HUES6 (cell line): ENCODE data around the gene MS4A6E.

ENCODE experiments used
- H3K27ac ChIP-seq: 2 replicates; pipeline ENCODE4 v1.7.0; 2013; ENCODE audit warnings: low read depth, mild to moderate bottlenecking, low read length, inconsistent platforms
- H3K27me3 ChIP-seq: 2 replicates; pipeline ENCODE4 v1.6.1; 2013; ENCODE audit warnings: low read length; ENCODE audit not compliant: control insufficient read depth, insufficient read depth
- H3K36me3 ChIP-seq: 2 replicates; pipeline ENCODE4 v1.6.1; 2013; ENCODE audit warnings: low read length; ENCODE audit not compliant: control insufficient read depth, insufficient read depth
- H3K4me1 ChIP-seq: 2 replicates; pipeline ENCODE4 v1.6.1; 2013; ENCODE audit warnings: low read length; ENCODE audit not compliant: control insufficient read depth, insufficient read depth
- H3K4me3 ChIP-seq: 2 replicates; pipeline ENCODE4 v1.5.1; 2013; ENCODE audit warnings: low read depth, low read length
- H3K9ac ChIP-seq: one replicate; pipeline ENCODE4 v1.6.1; 2013; ENCODE audit warnings: mild to moderate bottlenecking, low read length
- H3K9me3 ChIP-seq: 2 replicates; pipeline ENCODE4 v1.6.1; 2013; ENCODE audit warnings: low read depth, low read length; ENCODE audit not compliant: control insufficient read depth, insufficient read depth

The MS4A6E gene

DNA sequence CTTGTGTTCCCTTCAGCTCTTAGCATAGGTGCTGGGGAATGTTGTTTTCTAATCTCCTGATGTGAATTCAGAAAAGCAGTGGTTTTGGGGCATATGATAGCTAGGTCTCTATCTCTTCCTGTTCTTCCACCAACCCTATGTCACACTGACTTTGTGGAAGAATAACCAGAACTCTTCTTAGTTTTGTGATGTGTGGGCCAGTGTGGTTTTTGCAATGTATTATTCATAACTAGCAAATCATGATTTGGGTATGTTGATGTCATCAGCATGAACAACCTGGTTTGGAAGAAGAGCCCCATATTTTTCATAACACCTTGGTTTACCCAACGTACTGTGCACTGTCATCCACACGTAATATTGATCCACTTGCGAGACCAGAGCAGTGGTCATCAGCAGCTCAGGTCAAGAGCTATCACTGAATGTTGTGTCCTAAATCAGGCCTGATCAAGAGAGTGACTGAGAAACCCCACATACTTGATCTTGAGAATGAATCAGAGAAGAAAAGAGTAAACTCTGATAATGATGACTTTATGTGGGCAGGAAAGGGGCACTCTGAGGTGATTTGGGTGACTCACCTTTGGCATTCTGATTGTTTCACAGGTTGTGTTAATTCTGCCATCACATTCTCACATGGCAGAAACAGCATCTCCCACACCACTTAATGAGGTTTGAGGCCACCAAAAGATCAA is 19.4 kb upstream of the MS4A6E start:
- Histone ChIP-seq H3K4me1 (0 out of 2 replicates have a peak, but pooled peaks cover 6% of the 10 kb centered on the region), H3K9ac (no peak overlapping the region)

DNA sequence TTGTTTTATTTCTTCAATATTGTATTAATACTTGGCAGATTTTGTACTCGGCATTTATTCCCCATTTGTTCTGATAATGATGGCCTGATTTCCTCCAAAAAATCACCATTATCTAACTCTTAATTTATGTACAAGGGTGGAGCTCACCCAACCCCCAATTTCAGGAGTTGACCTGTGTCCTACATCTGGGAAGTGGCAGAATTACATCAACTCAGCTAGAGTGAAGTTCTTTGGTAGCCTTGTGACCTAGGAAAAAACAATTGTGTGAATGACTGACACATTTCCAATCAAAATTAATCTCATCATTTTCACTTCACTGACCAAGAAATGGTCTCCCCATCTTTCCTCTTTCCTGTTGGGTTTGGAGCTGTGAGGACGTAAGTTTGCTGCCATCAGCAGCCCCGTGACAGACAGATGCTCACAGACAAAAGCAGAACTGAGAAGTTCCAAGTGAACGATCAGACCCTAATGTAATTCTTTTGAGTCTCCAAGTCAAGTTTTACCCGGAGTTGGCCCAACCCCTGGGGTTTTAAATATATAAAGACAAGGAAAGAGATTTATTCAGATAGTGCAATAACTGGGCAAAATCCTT is 16.6 kb upstream of the MS4A6E start:
- H3K4me3 ChIP-seq = no peak overlapping the region
- no peak overlapping the region for H3K9ac ChIP-seq
- H3K36me3 ChIP-seq = no peaks in the 10 kb centered on the region
- 0 out of 2 replicates have a peak, but pooled peaks cover 6% of the 10 kb centered on the region for H3K4me1 ChIP-seq
- H3K27me3 ChIP-seq = no peaks in the 10 kb centered on the region
- no peak overlapping the region for H3K27ac ChIP-seq
- no peaks in the 10 kb centered on the region for H3K9me3 ChIP-seq

More for the DNA sequence above, 19.4 kb upstream of the MS4A6E start:
- Histone ChIP-seq H3K9me3 (no peaks in the 10 kb centered on the region), H3K27me3 (no peaks in the 10 kb centered on the region), H3K27ac (no peak overlapping the region), H3K36me3 (no peaks in the 10 kb centered on the region), H3K4me3 (no peak overlapping the region)

DNA sequence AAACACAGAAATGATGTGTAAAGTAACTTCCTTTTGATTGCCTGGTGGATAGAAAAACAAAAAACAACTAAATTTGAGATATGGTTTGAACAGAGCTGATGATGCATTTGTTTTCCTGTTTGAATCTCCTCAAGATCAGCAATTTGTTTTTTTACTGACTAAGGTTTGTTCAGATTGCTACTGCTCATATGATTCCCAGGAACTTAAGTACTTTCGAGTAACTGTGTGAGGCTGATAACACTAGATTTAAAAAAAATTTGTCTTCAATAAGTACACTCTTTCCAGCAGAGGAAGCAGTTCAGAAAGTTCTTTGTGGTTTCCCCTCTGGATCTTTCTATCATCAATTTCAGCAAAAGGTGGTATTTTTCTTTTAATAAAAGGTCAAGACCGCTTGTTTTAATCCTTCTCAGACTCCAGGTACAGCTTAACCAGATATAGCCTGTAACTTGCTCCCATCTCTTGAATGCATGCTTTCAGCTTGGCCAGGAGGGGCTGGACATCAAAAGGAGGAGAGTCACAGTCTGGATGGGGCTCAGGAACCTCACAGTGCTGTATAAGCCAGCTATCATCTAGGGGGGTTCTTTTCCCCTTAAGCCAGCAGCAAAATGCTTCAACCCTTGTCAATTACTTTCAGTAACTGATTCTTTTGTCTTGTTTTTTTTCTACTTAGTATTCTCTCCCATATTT is 12.3 kb upstream of the MS4A6E start:
- H3K9me3 ChIP-seq = no peaks in the 10 kb centered on the region
- no peaks in the 10 kb centered on the region for H3K4me1 ChIP-seq
- H3K27me3 ChIP-seq = no peaks in the 10 kb centered on the region
- no peak overlapping the region for H3K4me3 ChIP-seq
- H3K27ac ChIP-seq = no peak overlapping the region
- no peak overlapping the region for H3K9ac ChIP-seq
- H3K36me3 ChIP-seq = no peaks in the 10 kb centered on the region

DNA sequence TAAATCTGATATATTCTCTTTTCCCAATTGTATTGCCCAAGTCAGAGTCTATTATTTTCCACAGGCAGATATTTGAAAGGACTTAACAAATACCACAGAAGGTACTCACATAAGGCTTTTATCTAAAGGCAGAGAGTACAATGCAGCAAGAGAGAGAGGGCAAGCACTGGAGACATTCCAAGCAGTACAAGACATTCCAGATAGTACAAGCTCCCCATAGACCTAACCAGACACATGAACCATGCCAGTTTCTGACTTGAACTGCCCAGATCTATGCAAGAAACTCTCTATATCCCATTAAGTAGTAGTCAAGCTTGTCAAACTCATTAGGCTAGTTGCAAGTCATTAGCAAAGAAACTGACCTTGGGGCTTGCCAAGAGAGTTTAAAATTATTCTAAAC is 11.2 kb upstream of the MS4A6E start:
- no peak overlapping the region for H3K27ac ChIP-seq
- H3K4me1 ChIP-seq = no peaks in the 10 kb centered on the region
- H3K9ac ChIP-seq = no peak overlapping the region
- no peaks in the 10 kb centered on the region for H3K36me3 ChIP-seq
- H3K4me3 ChIP-seq = no peak overlapping the region
- H3K9me3 ChIP-seq = no peaks in the 10 kb centered on the region
- no peaks in the 10 kb centered on the region for H3K27me3 ChIP-seq

DNA sequence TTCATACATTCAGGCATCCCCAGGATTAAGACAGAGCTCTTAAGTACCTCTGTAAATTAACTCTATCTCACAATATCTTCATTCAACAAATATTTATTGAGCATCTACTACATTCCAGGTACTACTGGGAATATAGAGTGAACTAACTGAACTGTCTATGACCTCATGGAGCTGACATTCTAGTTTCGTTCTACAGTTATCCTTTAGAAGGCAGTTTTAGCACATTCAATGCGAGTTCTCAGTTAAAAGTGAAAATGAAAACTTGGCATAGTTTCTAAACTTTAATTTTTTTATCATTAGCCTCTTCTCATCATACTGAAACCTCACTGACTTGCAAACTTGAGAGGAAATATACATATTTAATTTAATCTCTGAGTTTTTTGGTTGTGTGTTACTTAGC is 10.7 kb upstream of the MS4A6E start:
- Histone ChIP-seq H3K9ac (no peak overlapping the region), H3K36me3 (no peaks in the 10 kb centered on the region), H3K4me3 (no peak overlapping the region), H3K27ac (no peak overlapping the region), H3K27me3 (no peaks in the 10 kb centered on the region), H3K4me1 (no peaks in the 10 kb centered on the region), H3K9me3 (no peaks in the 10 kb centered on the region)

DNA sequence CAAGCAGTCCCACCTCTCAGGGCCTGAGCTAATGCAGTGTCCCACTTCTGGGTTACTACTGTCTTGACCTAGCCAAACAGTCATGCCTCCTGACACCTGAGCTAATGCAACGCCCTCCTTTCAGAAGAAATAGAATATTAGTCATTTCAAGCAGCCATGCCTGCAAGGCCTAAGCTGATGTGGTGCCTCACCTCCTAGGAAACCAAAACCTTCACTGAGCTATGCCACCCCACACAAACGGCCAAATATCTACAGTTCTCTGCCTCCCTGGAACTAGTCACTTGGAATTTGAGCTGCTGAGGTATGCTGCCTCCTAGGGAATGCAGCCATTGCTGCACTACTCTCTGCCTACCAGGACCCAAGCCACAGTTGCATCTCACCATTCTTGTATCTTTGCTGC is 8.3 kb upstream of the MS4A6E start:
- Histone ChIP-seq H3K4me1 (no peaks in the 10 kb centered on the region), H3K9me3 (no peaks in the 10 kb centered on the region), H3K27me3 (no peaks in the 10 kb centered on the region), H3K36me3 (no peaks in the 10 kb centered on the region), H3K27ac (no peak overlapping the region), H3K9ac (no peak overlapping the region), H3K4me3 (no peak overlapping the region)

DNA sequence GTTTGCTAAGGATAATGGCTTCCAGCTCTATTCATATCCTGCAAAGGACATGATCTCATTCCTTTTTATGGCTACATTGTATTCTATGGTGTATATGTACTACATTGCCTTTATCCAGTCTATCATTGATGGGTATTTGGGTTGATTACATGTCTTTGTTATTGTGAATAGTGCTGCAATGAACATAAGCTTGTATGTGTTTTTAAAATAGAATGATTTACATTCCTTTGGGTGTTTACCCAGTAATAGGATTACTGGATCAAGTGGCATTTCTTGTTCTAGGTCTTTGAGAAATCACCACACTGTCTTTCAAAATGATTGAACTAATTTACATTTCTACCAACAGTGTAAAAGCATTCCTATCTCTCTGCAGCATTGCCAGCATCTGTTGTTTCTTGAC is 6.0 kb upstream of the MS4A6E start:
- Histone ChIP-seq H3K9me3 (no peaks in the 10 kb centered on the region), H3K36me3 (no peaks in the 10 kb centered on the region), H3K4me3 (no peak overlapping the region), H3K9ac (no peak overlapping the region), H3K27ac (no peak overlapping the region), H3K4me1 (no peaks in the 10 kb centered on the region), H3K27me3 (no peaks in the 10 kb centered on the region)

DNA sequence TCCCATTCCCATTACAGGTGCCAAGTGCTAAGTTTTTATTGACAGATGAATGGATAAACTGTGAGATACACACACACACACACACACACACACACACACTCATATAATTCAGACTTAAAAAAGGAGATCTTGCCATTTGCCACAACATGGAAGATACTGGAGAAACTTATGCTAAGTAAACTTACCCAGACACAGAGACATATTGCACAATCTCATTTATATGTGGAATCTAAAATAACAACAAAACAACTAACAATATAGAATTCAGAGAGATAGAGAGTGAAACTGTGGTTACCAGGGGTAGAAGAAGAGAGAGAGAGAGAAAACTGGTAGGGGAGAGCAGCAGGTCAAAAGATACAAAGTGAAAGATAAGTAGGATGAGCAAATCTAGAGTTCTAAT is 1.4 kb downstream of the MS4A6E start:
- Histone ChIP-seq H3K36me3 (no peaks in the 10 kb centered on the region), H3K9ac (no peak overlapping the region), H3K27ac (no peak overlapping the region), H3K4me1 (no peaks in the 10 kb centered on the region), H3K4me3 (no peak overlapping the region), H3K27me3 (no peaks in the 10 kb centered on the region), H3K9me3 (no peaks in the 10 kb centered on the region)

DNA sequence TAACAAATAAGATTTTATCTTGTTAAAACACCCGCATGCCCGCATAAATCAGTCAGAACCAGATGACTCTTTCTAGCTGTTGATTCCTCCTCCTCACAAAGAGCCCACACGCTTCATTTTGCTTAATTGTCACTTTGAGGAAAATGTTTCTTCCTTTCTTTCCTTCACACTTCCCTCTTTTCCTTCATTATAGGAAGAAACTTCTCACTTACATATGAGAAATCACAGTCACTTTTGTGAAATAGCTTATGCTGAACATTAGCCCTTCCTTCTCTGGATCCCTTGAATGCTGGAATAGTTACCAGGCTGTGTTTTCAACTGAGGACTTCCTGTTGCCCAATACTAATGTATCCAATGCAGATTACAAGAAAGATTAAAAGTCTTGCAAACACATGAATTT is 5.8 kb downstream of the MS4A6E start:
- no peak overlapping the region for H3K27ac ChIP-seq
- no peaks in the 10 kb centered on the region for H3K9me3 ChIP-seq
- H3K4me1 ChIP-seq = no peaks in the 10 kb centered on the region
- H3K4me3 ChIP-seq = no peak overlapping the region
- no peak overlapping the region for H3K9ac ChIP-seq
- H3K27me3 ChIP-seq = no peaks in the 10 kb centered on the region
- H3K36me3 ChIP-seq = no peaks in the 10 kb centered on the region

DNA sequence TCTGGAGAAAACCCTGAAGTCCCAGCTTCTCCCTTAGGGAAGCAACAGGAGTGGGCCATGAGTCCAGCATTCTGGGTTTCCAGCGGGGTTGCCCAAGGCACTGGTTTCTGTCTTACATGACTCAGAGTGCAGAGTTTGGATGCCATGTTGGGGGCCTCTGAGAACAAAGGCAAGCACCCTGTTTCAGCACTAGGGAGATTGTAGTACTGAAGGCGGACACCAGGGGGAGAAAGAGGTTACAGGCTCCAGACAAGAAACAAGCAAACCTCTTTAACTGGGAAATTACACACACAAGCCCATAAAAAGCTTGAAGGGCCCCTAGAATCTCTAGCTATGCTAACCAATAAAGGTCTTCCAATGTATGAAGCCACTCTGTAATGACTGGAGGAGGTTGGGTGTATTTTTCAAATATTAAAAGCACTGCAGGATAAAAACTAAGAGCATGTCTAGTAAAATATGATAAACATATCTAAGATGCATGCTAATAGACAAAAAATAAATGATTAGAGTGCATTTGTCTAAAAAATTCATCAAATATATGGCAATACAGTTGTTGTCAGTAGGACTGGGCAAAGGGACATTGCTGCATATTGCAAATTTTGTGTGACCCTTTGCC is 7.1 kb downstream of the MS4A6E start:
- no peak overlapping the region for H3K4me3 ChIP-seq
- H3K9me3 ChIP-seq = no peaks in the 10 kb centered on the region
- no peak overlapping the region for H3K9ac ChIP-seq
- no peaks in the 10 kb centered on the region for H3K4me1 ChIP-seq
- no peaks in the 10 kb centered on the region for H3K27me3 ChIP-seq
- H3K27ac ChIP-seq = no peak overlapping the region
- no peaks in the 10 kb centered on the region for H3K36me3 ChIP-seq

DNA sequence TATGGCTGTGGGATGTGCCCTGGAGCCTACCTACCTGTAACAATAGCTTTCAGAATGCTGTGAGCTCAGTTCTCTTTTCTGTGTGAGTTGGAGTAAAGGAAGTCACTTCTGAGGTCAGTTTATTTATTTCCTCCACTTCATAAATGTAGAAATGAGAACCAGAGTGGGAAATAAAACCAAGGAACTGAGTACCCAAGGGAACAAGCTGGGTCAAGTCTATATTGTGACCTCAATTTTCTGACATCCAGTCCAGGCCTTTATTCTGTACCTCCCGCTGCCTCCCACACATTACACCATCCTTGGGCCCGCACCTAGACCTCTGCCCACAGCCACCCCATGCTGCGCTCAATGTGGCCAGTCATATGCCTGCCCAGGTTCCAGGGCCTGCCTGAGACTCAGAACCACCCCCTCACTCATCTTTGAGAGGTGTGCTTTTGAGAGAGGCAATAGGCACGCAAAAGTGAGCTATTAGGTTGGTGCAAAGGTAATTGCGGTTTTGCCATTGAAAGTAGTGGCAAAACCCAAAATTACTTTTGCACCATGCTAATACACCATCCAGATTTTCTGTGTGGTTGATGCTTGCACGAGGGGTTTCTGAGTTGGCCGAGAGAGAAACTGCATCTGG is 9.8 kb downstream of the MS4A6E start:
- H3K4me1 ChIP-seq = no peaks in the 10 kb centered on the region
- no peaks in the 10 kb centered on the region for H3K9me3 ChIP-seq

More for the DNA sequence above, 9.8 kb downstream of the MS4A6E start:
- Histone ChIP-seq H3K9ac (no peak overlapping the region), H3K27ac (no peak overlapping the region), H3K36me3 (no peaks in the 10 kb centered on the region), H3K27me3 (no peaks in the 10 kb centered on the region), H3K4me3 (no peak overlapping the region)
